ENCODE data around the gene ANO7. TPM values are rescaled to one million over a fixed set of nuclear protein-coding genes. Genes with fewer than 3 reads are reported as not detected.
A peak's percentile ranks its signal among the peaks of the same experiment; 100 is the strongest.

The ANO7 gene, protein sequence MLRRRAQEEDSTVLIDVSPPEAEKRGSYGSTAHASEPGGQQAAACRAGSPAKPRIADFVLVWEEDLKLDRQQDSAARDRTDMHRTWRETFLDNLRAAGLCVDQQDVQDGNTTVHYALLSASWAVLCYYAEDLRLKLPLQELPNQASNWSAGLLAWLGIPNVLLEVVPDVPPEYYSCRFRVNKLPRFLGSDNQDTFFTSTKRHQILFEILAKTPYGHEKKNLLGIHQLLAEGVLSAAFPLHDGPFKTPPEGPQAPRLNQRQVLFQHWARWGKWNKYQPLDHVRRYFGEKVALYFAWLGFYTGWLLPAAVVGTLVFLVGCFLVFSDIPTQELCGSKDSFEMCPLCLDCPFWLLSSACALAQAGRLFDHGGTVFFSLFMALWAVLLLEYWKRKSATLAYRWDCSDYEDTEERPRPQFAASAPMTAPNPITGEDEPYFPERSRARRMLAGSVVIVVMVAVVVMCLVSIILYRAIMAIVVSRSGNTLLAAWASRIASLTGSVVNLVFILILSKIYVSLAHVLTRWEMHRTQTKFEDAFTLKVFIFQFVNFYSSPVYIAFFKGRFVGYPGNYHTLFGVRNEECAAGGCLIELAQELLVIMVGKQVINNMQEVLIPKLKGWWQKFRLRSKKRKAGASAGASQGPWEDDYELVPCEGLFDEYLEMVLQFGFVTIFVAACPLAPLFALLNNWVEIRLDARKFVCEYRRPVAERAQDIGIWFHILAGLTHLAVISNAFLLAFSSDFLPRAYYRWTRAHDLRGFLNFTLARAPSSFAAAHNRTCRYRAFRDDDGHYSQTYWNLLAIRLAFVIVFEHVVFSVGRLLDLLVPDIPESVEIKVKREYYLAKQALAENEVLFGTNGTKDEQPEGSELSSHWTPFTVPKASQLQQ
- total RNA-seq, result under 1 TPM; 0.32 to 0.95 TPM
- long read RNA-seq, donor 1, result 0 reads
- long read RNA-seq, donor 2, partial matches to known transcripts, result 0 of 2 reads
- long read RNA-seq, donor 2, other reads (novel, unspliced or antisense), result 2 of 2 reads

DNA sequence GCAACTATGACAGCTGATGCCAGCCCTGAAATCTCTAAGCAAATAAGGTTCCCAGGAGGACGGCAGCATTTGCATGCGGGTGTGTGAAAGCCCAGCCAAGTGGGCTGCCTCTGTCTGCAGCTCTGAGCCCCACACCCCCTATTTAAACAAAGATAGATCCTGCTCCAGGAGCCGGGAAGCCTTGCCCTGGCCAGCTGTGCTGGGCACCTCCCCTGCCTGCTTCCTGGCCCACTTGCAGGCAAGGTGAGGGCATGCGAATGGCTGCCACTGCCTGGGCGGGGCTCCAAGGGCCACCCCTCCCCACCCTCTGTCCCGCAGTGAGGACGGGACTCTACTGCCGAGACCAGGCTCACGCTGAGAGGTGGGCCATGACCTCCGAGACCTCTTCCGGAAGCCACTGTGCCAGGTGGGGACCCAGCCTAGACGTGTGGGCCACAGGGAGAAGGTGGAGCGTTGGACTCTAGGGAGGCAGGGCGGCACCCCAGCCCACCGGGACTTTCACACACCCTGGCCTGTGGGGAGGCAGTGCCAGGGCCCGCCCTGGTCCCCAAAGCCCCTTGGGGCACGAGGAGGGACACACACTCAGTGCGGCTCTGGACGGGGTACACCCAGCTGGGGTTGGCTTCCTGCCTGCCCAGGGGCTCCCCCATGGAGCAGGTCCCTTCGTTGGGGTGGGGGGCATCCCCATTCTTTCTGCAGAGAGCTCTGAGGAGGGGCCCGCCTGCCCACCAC lies at the start of gene ANO7:
ANO7 (plus strand) TSS at position 317 of the 732 bp plus-strand sequence. CDS start 1,387 bp downstream, outside the sequence.
- peak; percentile 66 for DNase-seq (ENCODE audit: low spot score)
- intact Hi-C loops (cut with DNase I), result no loop called here

DNA sequence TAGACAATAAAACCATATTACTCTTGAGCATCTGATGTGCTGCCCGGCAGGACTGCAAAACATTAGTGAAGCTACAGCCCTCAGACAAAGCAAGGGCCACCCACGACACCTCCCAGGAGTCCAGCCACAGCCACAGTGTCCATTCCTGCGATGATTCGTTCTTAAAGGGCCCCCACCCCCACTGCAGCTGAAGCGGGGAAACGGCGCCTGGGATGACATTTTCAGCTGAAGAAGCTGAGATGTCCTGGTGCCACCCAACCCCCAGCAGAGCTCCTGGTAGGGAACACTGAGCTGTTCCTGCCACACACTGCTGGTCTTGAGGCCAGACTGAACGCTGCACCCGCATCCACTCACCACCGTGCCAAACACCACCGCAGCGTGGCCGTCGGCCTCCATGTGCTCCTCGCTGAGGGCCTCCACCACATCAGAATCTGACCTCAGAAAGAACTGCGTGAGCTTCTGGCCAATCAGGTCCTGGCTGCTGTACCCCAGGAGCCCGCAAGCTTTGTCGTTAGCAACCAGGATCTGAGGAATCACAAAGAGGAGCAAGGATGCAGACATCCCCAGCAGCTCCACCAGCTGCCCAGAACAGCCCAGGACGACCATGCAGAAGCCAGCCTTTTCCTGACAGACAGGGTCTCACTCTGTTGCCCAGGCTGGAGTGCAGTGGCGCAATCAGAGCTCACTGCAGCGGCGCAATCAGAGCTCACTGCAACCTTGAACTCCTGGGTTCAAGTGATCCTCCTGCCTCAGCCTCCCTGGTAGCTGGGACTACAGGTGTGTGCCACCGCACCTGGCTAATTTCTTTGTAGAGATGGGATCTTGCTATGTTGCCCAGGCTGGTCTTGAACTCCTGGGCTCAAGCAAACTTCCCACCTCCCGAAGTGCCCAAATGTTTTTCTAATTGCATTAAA lies 48.7 kb upstream of the ANO7 start:
- peak; percentile 62 for DNase-seq (ENCODE audit: low spot score)
- intact Hi-C loops (cut with DNase I), result no loop called here

DNA sequence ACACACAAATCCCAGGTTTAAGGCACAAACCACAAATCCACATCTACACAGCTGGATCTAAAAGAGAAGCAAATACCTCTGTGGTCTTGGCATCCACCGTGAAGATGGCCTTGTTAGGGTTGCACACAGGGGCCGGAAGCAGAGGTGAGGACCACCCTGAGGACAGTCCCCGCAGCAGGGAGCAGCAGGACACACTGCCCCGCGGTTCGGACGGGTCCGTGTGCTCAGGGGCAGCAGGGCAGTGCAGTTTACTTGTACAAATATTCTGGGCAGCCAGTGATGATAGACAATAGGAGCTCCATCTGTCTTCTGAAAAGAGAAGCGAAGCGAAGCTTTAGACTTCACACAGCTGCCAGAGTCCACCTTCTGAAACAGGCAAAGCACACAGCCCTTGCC lies 48.0 kb upstream of the ANO7 start:
- DNase-seq (ENCODE audit: low spot score), result peak; percentile 15
- intact Hi-C loops (cut with DNase I), result no loop called here

DNA sequence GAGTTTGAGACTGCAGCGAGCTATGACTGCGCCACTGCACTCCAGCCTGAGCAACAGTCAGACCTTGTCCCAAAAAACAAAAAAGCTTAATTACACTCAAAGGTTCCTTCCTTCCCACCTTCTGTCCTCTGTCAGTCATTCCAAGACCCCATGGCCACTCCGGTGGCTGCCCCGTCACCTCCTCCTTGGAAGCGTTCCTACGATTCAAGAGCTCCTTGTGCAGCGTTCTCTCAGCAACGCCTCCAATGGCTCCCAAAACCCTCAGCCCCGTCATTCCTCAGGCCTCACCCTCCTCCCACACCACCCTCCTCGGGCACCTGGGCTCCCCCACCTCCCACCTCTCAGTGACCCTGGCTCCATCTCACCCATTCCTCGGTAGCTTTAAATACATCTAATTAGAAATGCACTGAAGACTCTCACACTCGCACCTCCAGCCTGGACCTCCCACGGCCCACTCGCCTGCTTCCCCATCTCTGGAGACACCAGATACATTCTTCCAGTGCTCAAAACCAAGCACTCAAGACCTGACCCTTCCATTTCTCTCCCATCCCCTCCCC lies 47.2 kb upstream of the ANO7 start:
- peak; percentile 70 for DNase-seq (ENCODE audit: low spot score)
- intact Hi-C loops (cut with DNase I), result no loop called here

DNA sequence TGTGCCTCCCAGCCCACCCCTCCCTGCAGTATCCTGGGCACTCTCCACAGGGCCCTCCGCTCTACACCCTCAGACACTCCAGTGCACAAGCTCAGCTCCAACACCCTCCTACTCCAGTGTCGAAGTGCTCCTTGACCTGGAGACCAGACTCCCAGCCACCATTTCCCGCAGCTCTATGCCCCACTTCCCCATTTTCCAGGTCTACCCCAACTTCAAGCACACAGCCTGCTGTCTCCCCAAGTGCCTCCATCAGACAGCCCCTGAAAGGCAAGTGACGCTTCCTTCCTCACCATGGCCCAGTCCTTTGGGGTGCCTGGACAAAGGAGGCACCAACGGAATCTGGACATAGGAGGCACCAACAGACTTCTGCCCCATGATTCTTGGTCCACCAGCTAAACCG lies 46.4 kb upstream of the ANO7 start:
- peak; percentile 31 for DNase-seq (ENCODE audit: low spot score)
- intact Hi-C loops (cut with DNase I), result no loop called here

DNA sequence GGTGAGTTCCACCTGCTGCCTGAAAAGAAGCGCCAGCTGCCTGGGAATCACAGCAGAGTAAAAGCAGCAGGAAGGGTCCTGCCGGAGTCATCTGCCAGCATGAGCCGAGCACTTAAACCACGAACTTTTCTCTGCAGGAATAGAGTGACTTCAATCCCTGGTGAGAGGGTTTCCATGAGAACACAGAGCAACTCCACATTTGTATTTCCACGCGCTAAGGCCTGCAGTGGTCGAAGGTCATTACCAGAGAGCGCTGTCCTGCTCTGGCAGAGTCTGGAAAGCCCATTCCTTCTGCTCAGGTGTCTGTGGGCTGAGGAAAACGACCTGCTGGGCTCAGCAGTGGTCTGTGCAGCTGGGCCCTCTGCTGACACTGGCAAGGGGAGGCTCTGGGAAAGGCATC lies 45.9 kb upstream of the ANO7 start:
- intact Hi-C loops (cut with DNase I), result no loop called here
- peak; percentile 43 for DNase-seq (ENCODE audit: low spot score)

DNA sequence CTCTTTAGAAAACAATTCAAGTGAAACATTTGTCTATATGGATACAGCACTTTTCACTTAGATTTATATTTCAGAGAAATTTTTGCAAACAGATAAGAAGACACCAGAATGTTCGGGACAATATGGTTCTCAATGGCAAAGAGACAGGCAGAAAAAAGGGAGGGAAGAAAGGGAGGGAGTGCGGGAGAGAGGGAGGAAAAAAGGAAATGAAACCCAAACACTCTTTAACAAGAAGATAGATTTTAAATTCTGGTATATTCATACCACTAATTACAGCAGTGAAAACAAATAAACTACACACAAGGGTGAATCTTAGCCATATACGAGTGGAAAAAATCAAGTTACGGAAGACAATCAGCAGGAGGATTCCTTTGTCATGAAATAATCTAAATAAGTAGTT lies 42.2 kb upstream of the ANO7 start:
- intact Hi-C loops (cut with DNase I), result no loop called here
- DNase-seq (ENCODE audit: low spot score), result no peak

DNA sequence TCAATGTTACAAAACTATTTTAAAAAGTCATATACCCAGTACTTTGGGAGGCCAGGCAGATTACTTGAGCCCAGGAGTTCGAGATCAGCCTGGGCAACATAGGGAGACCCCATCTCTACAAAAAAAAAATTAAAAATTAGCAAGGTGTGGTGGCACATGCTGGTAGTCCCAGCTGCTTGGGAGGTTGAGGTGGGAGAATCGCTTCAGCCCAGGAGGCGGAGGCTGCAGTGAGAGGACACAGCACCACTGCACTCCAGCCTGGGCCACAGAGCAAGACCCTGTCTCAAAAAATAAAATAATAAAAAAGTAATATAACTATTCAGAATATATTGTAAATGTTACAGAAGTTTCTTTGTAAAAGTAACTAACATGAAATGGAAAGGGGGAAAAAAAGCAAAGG lies 41.1 kb upstream of the ANO7 start:
- intact Hi-C loops (cut with DNase I), result no loop called here
- no peak for DNase-seq (ENCODE audit: low spot score)

DNA sequence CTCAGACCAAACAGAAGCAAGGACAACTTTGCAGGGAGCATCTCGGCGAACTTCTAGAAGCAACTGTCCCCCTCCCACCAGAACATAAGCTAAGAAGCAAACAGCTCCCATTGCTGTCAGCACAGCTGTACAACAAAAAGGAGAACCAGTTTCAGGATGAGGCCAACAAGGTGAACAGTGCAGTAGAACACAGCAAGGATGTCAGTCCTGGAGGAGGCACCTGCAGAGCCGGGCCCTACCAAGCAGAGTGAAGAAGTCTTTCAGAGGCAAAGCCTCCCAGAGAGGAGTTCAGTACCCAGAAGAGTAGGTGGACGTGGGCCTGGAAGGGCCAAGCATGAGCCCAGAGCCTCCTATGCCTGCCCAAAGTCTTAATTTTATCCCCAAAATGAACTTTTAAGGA lies 40.2 kb upstream of the ANO7 start:
- no peak for DNase-seq (ENCODE audit: low spot score)
- intact Hi-C loops (cut with DNase I), result no loop called here

DNA sequence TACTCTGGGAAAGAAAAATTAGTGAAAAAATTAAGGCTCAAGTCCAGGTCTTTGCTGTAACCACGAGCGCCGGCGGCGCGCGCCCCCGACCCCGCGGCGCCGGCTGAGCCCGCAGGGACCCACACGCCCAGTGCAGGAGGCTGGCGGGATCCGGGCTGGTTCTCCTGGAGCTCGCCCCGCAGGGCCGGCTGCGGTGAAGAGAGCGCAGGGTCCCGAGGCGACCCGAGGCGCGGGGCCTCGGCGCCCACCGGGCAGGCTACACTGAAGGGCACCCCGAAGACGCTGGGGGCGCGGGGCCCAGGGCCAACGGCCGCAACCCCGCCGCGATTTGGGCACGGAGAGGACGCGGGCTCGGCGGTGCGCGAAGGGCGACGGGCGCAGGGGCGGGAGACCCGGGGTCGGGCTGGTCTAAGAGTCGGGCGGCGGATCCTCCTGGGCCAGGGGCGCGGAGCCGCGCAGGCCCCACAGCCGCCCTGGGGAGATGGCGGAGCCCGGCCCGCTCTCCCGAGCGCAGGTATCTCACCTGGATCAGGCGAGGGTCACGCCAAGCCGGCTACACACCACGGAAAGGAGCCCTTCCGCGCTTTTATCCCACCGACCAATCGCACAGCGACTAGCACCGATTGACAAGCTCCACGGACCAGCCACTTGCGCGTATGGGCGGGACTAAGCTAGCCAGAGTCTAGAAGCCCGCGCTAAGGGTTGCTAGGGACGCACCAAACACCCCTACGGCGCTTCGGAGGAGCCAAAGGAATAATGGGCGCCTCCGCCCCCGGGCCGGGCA lies 39.4 kb upstream of the ANO7 start, which contains the start of gene PASK:
PASK (minus strand) TSS at position 582 of the 784 bp plus-strand sequence. CDS start 6,440 bp downstream, outside the sequence.
- intact Hi-C loops (cut with DNase I), result no loop called here
- DNase-seq (ENCODE audit: low spot score), result peak; percentile 98

DNA sequence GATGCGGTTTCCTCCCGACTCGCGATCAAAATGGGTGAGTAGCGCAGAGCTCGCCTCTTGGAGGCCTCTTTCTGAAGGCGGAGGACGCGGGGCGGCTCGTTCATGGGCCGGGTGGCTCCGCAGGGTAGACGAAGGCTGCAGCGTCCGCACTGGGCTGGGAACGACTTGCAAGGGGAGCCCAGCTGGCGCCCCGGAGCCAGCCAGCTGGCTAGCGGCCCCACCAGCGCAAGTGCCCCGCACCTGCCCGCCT lies 38.9 kb upstream of the ANO7 start:
- intact Hi-C loops (cut with DNase I), result no loop called here
- DNase-seq (ENCODE audit: low spot score), result no peak

DNA sequence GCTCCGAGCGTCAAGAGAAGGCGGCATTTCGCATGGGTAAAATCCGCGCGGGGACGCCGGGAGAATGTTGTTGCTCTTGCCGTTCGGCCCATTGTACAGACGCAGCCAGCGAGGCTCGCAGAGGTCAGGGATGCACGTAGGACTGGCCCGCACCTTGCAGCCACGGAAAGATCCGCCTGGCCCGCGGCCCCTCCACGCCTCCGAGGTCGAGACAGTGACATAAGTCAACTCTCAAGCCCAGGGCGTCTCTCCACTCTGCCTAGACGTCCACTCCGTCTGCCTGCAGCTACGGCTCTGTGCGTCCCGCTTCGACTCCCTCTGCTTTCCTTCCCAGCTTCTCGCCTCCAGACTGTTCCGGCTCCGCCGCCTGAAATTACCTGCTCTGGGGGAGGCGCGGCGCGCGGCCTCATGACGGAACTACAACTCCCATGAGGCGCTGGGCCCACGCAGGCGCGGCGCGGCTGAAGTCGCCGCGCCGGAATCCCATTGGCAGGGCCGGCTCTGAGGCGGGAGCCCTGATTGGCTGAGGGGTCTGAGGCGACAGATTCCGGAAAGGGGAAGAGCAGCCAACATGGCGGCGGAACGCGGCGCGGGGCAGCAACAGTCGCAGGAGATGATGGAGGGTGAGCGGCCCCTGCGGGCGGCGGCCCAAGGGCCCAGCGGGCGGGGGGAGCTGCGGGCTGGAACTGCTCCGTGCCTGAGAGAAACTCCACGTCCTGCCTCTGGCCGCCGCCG lies 38.4 kb upstream of the ANO7 start, which contains the start of gene PPP1R7:
PPP1R7 (plus strand) TSS at position 543 of the 735 bp plus-strand sequence; CDS start at position 572, 29 bp downstream.
- intact Hi-C loops (cut with DNase I), result no loop called here
- peak; percentile 99 for DNase-seq (ENCODE audit: low spot score)

DNA sequence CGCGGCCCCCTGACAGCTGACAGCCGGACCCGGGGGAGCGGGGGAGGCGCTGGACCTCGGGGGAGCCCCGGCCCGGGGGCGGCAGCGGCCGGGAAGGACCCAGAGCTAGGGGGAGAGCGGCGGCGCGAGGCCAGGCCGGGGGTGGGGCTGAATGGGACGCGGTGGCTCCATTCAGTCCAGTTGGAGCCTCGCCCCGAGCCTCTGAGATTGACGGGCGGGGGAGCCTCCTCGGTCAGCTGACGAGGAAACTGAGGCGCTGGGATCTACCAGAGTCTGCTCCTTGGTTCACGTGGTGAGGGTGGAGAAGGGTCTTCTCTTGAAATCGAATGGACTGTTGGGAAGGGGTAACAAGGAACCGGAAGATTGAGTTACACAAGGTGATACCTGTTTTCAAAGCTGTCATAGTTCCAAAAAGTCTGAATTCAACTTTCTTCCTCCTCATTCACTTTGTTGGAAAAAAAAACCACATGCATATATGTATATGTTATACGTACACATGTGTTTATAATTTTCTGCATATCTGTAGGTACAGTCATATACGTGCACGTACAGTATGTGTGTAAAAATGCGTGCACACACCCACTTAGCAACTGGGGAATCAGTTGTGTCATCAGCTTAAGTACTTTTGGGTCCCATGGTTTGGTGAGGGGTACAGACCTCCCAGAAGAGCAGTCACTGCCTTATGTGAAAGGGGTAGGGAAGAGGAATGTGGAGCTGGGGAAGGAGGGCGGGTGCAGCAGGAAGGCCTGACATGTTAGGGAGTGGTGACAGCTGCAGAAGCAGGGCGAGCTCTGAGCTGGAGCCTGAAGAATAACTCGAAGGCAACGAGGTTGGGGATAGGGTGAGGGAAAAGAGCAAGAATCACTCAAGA lies 37.6 kb upstream of the ANO7 start:
- DNase-seq (ENCODE audit: low spot score), result no peak
- intact Hi-C loops (cut with DNase I), result no loop called here

DNA sequence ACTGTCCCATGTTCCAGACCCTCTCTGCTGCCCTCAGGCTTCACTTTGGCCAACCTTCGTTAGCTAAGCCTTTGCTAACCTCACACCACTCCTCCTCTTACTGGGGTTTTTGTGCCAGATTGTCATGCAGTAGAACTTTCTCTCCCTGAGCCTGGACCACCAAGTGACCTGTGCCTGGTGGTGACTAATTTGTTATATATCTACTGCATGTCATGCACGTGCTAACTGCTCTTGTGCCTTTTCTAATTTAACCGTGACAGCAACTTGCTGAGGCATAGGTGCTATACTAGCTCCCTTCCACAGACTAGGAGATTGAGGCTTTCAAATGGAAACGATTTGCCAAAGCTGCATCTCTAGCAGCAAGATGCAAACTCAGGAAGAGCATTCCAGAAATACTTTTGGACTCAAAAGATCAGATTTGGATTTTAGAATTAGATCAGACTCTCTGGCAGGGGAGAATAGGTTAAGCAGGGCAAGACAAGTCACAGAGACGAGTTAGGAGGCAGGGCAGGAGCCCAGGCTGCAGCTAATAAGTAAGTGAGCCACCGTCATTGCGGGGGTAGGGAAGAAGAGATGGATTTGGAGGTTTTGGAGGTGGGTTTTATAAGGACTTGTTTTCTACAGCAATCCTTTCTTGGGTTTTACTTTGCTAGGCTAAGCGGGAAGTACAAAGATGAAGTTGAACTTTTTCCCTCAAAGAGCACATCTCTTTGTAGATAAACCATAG lies 36.4 kb upstream of the ANO7 start:
- DNase-seq (ENCODE audit: low spot score), result no peak
- intact Hi-C loops (cut with DNase I), result no loop called here

DNA sequence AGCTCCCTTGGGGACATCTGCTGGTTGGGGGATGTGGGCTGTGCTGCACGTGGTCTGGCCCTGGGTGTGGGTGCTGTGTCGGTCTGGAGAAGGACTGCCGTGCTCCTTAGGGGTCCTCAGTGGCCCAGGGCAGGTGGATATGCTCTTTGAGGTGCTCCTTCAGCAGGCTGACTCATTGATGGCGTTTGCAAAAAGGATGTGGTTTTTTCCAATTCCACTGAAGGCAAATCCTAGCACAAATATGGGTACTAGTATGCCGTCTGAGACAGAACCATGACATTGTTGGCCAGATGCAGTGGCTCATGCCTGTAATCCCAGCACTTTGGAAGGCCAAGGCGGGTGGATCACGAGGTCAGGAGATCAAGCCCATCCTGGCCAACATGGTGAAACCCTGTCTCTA lies 34.9 kb upstream of the ANO7 start:
- intact Hi-C loops (cut with DNase I), result no loop called here
- DNase-seq (ENCODE audit: low spot score), result no peak
